RWPE1 (cell line): ENCODE results near the gene OR13C8.

Source experiments
- CTCF ChIA-PET: fragments of 350-600 bp; sonication (Branson Sonifier 250); formaldehyde crosslinking; extraction: SDS; loops from one replicate; lab custom pipeline; 2021; lab: Yijun Ruan, JAX
- POLR2A ChIA-PET: fragments of 400-600 bp; formaldehyde crosslinking; extraction: SDS; loops from one replicate; lab custom pipeline; 2020; ENCODE audit warnings: antibody characterized with exemption; ENCODE audit not compliant: low non-redundant PET; lab: Yijun Ruan, JAX
- DNase-seq: peaks from one replicate; pipeline ENCODE4 v3.0.0; 2012; ENCODE audit warnings: low spot score
- H3K27ac ChIP-seq: fragments of 450-650 bp; 2 replicates; pipeline ENCODE4 v1.5.1; 2017
- TF ChIP-seq, protein P1 (sequence below): fragments of 450-650 bp; conservative IDR thresholded peaks from 2 replicates; pipeline ENCODE4 v1.5.1; 2017; ENCODE audit warnings: low read depth, mild to moderate bottlenecking

The OR13C8 gene

GRCh38 chr9:104608336-104608735, 39.4 kb downstream of the OR13C8 start:
- TF ChIP-seq, protein P1, sequence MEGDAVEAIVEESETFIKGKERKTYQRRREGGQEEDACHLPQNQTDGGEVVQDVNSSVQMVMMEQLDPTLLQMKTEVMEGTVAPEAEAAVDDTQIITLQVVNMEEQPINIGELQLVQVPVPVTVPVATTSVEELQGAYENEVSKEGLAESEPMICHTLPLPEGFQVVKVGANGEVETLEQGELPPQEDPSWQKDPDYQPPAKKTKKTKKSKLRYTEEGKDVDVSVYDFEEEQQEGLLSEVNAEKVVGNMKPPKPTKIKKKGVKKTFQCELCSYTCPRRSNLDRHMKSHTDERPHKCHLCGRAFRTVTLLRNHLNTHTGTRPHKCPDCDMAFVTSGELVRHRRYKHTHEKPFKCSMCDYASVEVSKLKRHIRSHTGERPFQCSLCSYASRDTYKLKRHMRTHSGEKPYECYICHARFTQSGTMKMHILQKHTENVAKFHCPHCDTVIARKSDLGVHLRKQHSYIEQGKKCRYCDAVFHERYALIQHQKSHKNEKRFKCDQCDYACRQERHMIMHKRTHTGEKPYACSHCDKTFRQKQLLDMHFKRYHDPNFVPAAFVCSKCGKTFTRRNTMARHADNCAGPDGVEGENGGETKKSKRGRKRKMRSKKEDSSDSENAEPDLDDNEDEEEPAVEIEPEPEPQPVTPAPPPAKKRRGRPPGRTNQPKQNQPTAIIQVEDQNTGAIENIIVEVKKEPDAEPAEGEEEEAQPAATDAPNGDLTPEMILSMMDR: peak; percentile 49
- no peak overlapping the region for H3K27ac ChIP-seq
- POLR2A ChIA-PET: no interaction called here
- no peak for DNase-seq
- CTCF ChIA-PET: no interaction called here

DNA sequence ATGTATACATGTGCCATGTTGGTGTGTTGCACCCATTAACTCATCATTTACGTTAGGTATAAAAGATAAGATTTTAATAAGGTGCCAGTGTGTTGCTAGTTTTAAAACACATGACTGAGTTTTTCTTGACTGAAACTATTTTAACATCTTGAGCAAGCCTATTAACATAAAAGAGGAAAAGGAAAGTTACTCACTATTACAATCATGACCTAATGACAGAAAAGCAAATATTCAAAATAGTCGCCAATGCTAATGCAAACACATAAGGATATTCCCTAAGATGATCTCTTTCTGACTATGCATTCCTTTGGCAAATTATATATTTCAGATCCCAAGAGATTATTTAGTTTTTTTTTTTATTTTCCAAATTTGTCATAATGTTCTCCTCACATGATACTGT, 42.2 kb downstream of the OR13C8 start:
- TF ChIP-seq, protein P1: no peak
- CTCF ChIA-PET: no interaction called here

GRCh38 chr9:104617418-104617817, 48.5 kb downstream of the OR13C8 start:
- TF ChIP-seq, protein P1: no peak
- no peak overlapping the region for H3K27ac ChIP-seq
- DNase-seq: no peak
- ChIA-PET CTCF (no interaction called here), POLR2A (no interaction called here)

More for the DNA sequence above, 42.2 kb downstream of the OR13C8 start:
- POLR2A ChIA-PET: no interaction called here
- no peak overlapping the region for H3K27ac ChIP-seq
- no peak for DNase-seq

DNA sequence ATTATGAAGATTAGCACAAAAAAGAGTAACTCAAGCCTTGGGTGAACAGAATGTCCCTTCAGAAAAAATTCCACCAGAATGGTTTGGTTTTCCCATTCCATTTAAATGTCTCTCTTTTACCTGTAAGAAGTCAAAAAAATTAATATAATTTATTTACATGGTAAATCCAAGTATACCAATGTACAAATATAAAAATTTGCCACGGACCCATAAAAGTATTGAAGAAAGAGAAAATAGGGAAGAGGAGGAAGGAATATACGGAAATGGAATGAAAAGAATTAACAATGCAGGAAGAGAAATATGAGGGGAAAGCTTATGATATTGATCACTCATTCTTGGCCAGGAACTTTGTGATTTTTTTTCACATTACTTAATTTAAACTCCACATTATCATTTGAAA, 49.1 kb downstream of the OR13C8 start, which contains the start of gene OR13C9:
TSS of gene OR13C9 (minus strand) at position 101 of the 400 bp plus-strand sequence. CDS start at position 101, 0 bp downstream.
- ChIA-PET POLR2A (no interaction called here), CTCF (interaction anchor here (0.6 kb wide), 1 partner anchor 125 kb away, joined by 7 read pairs; no protein-coding TSS in a partner anchor)
- TF ChIP-seq, protein P1: no peak
- no peak for DNase-seq
- no peak within 1 kb of the TSS for H3K27ac ChIP-seq
